Adipocyte (in vitro differentiated cells): Measurements from ENCODE around the gene MAP3K2.
A peak's percentile ranks its signal among the peaks of the same experiment; 100 is the strongest.

ENCODE experiments used
- DNase-seq: peaks from one replicate; pipeline ENCODE4 v3.0.0-alpha.2; 2015; ENCODE audit warnings: low read depth
- H3K27me3 ChIP-seq: replicated peaks from 2 replicates; pipeline ENCODE4 v1.7.0; 2013; ENCODE audit warnings: mild to moderate bottlenecking, low read length, moderate library complexity; ENCODE audit not compliant: control insufficient read depth, insufficient read depth
- H3K36me3 ChIP-seq: 2 replicates; pipeline ENCODE4 v1.7.0; 2013; ENCODE audit warnings: low read length, mild to moderate bottlenecking, moderate library complexity; ENCODE audit not compliant: control insufficient read depth, insufficient read depth, severe bottlenecking
- H3K4me1 ChIP-seq: 2 replicates; pipeline ENCODE4 v1.7.0; 2013; ENCODE audit warnings: mild to moderate bottlenecking, low read length, moderate library complexity; ENCODE audit not compliant: control insufficient read depth, insufficient read depth
- H3K4me3 ChIP-seq: 2 replicates; pipeline ENCODE4 v1.7.0; 2013; ENCODE audit warnings: mild to moderate bottlenecking, low read length, moderate library complexity
- H3K9ac ChIP-seq: 2 replicates; pipeline ENCODE4 v1.7.0; 2013; ENCODE audit warnings: mild to moderate bottlenecking, low read length, moderate library complexity
- H3K9me3 ChIP-seq: 2 replicates; pipeline ENCODE4 v1.7.0; 2013; ENCODE audit warnings: mild to moderate bottlenecking, low read length, moderate library complexity; ENCODE audit not compliant: control insufficient read depth

MAP3K2 gene

DNA sequence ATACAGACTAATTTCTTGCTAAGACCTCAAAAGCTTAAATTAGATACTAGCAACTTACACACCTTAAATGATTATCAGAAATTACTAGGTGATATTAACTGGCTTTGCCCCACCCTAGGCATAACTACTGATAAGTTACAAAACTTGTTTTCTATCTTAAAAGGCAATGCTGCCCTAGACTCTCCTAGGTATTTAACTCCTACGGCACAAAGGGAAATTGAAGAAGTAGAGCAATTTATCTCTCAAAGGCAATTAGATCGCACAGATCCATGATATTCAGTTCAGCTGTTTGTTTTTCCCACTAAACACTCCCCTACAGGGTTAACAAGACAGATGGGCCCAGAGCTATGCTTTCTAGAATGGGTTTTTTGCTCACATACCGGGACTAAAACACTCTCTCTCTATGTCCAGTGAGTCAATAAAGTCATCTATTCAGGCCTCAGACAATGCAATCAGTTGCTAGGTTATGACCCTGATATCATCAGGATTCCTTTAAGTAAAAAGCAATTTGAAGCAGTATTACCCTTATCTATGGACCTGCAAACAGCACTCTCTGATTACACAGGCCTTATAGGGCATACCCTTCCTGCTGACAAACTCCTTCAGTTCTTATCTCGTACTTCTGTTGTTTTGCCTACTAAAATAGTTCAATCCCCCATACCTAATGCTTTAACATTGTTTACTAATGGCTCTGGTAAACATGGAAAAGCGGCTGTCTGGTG, 14.3 kb downstream of the MAP3K2 start:
- peaks cover 30% of the 10 kb centered on the region for H3K4me1 ChIP-seq
- H3K4me3 ChIP-seq = no peak overlapping the region

DNA sequence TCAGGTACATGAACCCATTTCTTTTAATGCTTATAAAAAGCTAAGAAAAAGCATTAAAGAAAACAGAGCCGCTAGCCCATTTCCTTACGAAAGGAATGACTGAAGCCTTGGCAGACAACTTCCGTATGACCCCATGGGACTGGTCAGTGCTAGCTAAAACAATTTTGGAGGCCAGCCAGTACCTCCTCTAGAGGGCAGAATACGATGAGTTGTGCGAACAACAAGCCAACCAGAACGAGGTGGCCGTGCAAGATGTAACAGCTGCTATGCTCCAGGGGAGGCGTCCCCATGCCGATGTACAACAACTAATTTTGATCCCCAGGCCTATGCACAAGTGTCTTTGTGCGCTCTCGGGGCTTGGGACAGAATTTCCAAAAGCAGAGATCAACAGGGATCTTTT, 16.7 kb downstream of the MAP3K2 start:
- no peak for DNase-seq
- H3K4me3 ChIP-seq = peak overlapping the region; percentile 53
- H3K27me3 ChIP-seq = no peaks in the 10 kb centered on the region
- no peaks in the 10 kb centered on the region for H3K36me3 ChIP-seq
- H3K9me3 ChIP-seq = peaks cover 8% of the 10 kb centered on the region
- H3K9ac ChIP-seq = no peak overlapping the region
- H3K4me1 ChIP-seq = peaks cover 19% of the 10 kb centered on the region

More for the DNA sequence above, 14.3 kb downstream of the MAP3K2 start:
- Histone ChIP-seq H3K9ac (no peak overlapping the region), H3K36me3 (no peaks in the 10 kb centered on the region), H3K9me3 (peaks cover 8% of the 10 kb centered on the region), H3K27me3 (no peaks in the 10 kb centered on the region)
- no peak for DNase-seq

DNA sequence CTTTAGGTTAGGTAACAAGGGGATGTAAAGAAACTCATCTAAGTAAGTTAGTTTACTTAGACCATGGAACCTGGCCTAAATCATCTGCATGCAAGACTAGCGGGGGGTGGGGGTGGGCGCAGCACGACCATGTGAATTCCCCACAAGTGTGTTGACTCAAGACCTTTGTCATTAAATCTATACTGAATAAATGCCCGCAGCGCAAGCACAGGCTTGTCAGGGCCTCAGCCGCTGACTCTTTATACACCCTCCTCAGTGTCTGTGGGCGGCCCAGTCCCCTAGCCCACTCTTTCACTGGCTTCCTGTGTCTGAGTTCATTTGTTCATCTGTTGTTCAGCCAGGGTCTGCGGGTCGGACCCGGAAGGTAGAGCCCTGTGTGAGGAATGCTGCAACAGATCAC, 17.8 kb downstream of the MAP3K2 start:
- H3K36me3 ChIP-seq = no peaks in the 10 kb centered on the region
- H3K4me1 ChIP-seq = peaks cover 19% of the 10 kb centered on the region
- H3K9ac ChIP-seq = no peak overlapping the region
- H3K9me3 ChIP-seq = peaks cover 8% of the 10 kb centered on the region
- no peak overlapping the region for H3K4me3 ChIP-seq
- no peak for DNase-seq
- no peaks in the 10 kb centered on the region for H3K27me3 ChIP-seq

DNA sequence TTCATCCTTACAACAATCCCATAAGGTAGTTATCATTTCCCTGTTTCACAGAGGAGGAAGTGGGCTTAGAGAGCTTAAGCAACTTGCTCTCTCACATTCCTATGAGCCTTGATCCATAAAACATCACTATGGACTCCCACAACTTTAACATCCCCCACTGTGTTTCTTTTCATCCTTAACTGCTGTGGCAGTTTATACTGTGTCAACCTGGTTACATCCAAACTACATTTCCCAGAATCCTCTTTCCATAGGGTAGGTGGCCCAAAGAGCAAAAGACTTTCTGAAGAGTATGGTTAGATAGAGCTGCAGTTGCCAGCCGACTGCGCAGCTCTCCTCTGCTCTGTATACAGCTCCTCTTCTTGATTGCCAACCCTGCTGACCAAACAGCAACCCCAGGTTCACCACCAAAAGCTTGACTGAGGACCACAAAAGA, 22.5 kb downstream of the MAP3K2 start:
- DNase-seq = no peak
- H3K9me3 ChIP-seq = no peaks in the 10 kb centered on the region
- H3K4me1 ChIP-seq = peaks cover 23% of the 10 kb centered on the region
- no peak overlapping the region for H3K4me3 ChIP-seq
- no peaks in the 10 kb centered on the region for H3K27me3 ChIP-seq
- no peaks in the 10 kb centered on the region for H3K36me3 ChIP-seq
- H3K9ac ChIP-seq = no peak overlapping the region

DNA sequence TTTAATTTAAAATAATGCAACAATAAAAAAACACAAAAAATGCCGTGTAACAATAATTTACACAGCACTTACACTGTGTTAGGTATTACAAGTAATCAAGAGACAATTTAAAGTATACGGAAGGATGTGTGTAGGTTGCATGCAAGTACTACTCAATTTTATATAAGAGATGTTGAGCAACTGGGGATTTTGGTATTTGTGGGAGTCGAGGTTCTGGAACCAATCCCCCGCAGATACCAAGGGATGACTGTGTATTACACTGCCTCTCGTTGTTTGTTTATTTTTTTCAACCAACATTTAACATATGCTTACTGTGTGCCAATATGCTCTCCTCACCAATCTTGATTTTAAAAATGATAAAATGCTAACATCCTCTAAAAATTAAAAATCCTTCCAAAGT, 24.8 kb downstream of the MAP3K2 start:
- peaks cover 20% of the 10 kb centered on the region for H3K4me1 ChIP-seq
- no peaks in the 10 kb centered on the region for H3K36me3 ChIP-seq
- H3K4me3 ChIP-seq = no peak overlapping the region
- no peaks in the 10 kb centered on the region for H3K9me3 ChIP-seq
- peak; percentile 88 for DNase-seq
- H3K27me3 ChIP-seq = no peaks in the 10 kb centered on the region
- no peak overlapping the region for H3K9ac ChIP-seq

DNA sequence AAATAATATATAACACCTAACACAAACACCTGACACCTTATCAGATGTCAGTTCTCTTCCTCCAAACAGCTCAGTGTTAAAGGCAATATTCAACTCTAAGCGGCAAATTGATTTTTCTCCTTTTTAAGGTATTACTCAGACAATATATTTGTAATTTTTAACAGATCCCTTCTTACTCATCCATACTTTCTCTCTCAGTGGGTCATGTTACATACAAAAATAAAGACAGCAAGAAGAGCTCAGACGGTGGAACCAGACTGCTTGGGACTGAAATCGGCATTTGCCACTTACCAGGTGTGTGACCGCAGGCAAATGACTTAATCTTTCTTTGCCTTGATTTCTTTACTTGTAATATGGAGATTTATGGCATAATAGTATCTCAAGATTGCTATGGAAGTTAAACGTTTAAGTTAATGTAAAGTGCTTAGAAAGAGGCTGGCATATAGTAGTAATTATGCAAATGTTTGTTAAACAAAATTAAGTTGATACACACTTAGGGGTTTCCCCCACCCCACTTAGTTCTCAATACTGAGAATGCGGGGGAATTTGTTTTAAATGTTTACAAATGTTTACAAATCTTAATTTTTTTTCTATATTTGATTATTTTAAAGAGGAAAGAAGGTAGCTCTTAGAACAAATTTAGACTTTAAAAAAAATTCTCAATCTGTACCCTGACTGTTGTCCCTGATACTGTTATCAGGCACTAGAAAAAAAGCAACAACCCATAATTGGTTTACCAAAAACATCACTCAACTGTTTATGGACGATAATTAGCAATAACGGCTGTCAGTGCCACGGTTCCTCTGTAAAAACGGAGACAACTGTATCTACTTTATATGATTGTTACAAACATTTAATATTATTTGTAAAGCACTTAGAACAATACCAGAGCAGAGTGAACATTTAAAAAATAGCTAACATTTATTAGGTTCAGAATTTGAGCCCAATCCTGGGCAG, 25.6 kb downstream of the MAP3K2 start:
- no peak overlapping the region for H3K9ac ChIP-seq
- peaks cover 20% of the 10 kb centered on the region for H3K4me1 ChIP-seq
- H3K9me3 ChIP-seq = no peaks in the 10 kb centered on the region
- no peak overlapping the region for H3K4me3 ChIP-seq
- H3K36me3 ChIP-seq = no peaks in the 10 kb centered on the region
- H3K27me3 ChIP-seq = no peaks in the 10 kb centered on the region
- DNase-seq = peak; percentile 67

DNA sequence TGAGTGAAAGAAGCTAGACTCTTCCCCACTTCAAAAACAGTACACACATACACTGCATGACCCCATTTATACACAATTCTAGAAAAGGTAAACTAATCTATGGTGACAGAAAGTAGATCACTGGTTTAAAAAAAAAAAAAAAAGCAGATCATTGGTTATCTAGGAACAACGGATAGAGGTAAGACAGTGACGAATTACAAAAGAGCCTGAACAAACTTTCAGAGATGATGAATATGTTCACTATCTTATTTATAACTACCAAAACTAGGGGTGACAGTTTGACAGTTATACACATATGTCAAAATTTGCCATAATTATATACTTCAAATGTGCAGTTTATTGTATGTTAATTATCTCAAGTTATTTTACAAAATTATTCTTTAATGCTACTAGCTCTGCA, 27.5 kb downstream of the MAP3K2 start:
- H3K36me3 ChIP-seq = no peaks in the 10 kb centered on the region
- no peaks in the 10 kb centered on the region for H3K27me3 ChIP-seq
- H3K4me3 ChIP-seq = no peak overlapping the region
- no peak for DNase-seq
- H3K4me1 ChIP-seq = peaks cover 20% of the 10 kb centered on the region
- no peak overlapping the region for H3K9ac ChIP-seq
- no peaks in the 10 kb centered on the region for H3K9me3 ChIP-seq

DNA sequence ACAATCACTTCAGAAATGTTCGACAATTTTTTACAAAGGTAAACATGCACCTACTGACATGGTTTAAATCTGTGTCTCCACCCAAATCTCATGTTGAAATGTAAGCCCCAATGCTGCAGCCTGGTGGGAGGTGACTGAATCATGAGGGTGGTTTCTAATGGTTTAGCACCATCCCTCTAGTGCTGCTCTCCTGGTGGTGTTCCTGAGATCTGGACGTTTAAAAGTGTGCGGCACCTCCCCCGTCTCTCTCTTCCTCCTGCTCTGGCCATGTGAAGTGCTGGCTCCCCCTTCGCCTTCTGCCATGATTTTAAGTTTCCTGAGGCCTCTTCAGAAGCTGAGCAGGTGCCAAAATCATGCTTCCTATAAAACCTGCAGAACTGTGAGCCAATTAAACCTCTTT, 28.3 kb downstream of the MAP3K2 start:
- no peaks in the 10 kb centered on the region for H3K9me3 ChIP-seq
- DNase-seq = no peak
- H3K4me1 ChIP-seq = peaks cover 21% of the 10 kb centered on the region
- no peaks in the 10 kb centered on the region for H3K27me3 ChIP-seq
- no peaks in the 10 kb centered on the region for H3K36me3 ChIP-seq
- no peak overlapping the region for H3K9ac ChIP-seq
- H3K4me3 ChIP-seq = no peak overlapping the region

DNA sequence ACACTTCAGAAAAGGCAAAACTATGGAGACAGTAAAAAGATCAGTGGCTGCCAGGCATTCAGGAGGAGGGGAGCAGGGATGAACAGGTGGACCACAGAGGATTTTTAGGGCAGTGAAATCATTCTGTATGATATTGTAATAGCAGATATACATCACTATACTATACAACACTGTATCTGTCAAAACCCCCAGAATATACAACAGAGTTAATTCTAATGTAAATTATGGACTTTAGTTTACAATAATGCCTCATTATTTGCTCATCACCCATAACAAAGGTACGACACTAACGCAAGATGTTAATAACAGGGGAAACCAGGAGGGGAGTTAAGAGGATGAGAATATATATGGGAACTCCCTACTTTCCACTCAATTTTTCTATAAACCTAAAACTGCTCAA, 28.8 kb downstream of the MAP3K2 start:
- DNase-seq = no peak
- Histone ChIP-seq H3K27me3 (no peaks in the 10 kb centered on the region), H3K36me3 (no peaks in the 10 kb centered on the region), H3K9me3 (no peaks in the 10 kb centered on the region), H3K9ac (no peak overlapping the region), H3K4me3 (no peak overlapping the region), H3K4me1 (peaks cover 26% of the 10 kb centered on the region)

DNA sequence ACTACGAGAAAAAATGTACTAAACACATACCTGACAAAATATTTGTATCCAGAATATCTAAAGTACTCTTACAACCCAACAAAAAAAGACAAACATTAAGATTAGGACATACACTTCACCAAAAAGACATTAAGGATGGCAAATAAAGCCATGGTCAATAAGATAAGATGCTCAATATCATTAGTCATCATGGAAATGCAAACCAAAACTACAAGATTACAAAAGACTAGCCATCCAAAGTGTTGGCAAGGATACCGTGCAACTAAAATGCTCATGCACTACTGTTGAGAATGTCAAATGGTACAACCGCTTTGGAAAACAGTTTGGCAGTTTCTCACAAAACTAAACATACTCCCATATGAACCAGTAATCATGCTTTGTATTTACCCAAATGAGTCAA, 29.7 kb downstream of the MAP3K2 start:
- Histone ChIP-seq H3K4me1 (peaks cover 22% of the 10 kb centered on the region), H3K36me3 (no peaks in the 10 kb centered on the region), H3K27me3 (no peaks in the 10 kb centered on the region), H3K9ac (no peak overlapping the region), H3K4me3 (no peak overlapping the region), H3K9me3 (no peaks in the 10 kb centered on the region)
- no peak for DNase-seq

DNA sequence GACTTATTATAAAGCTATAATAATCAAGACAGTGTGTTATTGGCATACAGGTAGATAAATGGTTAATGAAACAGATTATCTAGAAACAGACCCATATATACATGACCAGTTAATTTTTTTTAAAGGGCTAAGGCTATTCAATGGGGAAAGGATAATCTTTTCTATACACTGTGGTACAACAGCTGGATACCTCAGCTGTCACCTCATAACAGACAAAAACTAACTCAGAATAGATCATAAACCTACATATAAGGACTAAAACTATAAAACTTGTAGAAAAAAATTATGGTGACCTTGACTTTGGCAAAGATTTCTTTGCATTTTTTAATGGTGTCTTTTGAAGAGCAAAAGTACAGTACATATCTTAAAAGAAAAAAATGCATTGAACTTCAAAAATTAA, 30.2 kb downstream of the MAP3K2 start:
- Histone ChIP-seq H3K4me1 (peaks cover 17% of the 10 kb centered on the region), H3K9ac (no peak overlapping the region), H3K9me3 (no peaks in the 10 kb centered on the region), H3K4me3 (no peak overlapping the region), H3K27me3 (no peaks in the 10 kb centered on the region), H3K36me3 (no peaks in the 10 kb centered on the region)
- DNase-seq = no peak
